Body of pancreas (tissue), 4 donors: ENCODE data around the gene C1orf52. TPM values are rescaled to one million over a fixed set of nuclear protein-coding genes. Genes with fewer than 3 reads are reported as not detected.

ENCODE experiments used
- ATAC-seq: fragments of 150-250 bp; one replicate; pipeline ENCODE4 v1.9.1; 2016
- DNase-seq, 4 donors: peaks; one replicate each; pipeline ENCODE4 v3.0.0-alpha.2; 2019
- H3K27ac ChIP-seq, 4 donors: fragments of 200-600 bp; sonication (generic); 1 replicate in 3 of 4; 2 replicates in 1 of 4; pipeline versions ENCODE4 v1.5.1 to v1.6.1; 2016 to 2019; ENCODE audit warnings: mild to moderate bottlenecking in 1 of 4, mixed read lengths in 1 of 4, moderate library complexity in 1 of 4
- H3K27me3 ChIP-seq, 2 donors: fragments of 200-600 bp; sonication (generic); one replicate each; pipeline ENCODE4 v1.6.0; 2016; ENCODE audit warnings: mild to moderate bottlenecking in 1 of 2
- H3K36me3 ChIP-seq, 2 donors: fragments of 200-600 bp; sonication (generic); replicated peaks in 1 of 2; 2 replicates each; pipeline ENCODE4 v1.5.1; 2016; ENCODE audit warnings: low read depth in 2 of 2; ENCODE audit not compliant: insufficient read depth in 1 of 2
- H3K4me1 ChIP-seq: fragments of 200-600 bp; sonication (generic); one replicate; pipeline ENCODE4 v1.6.0; 2016
- H3K4me3 ChIP-seq, 2 donors: fragments of 200-600 bp; sonication (generic); 1 replicate in 1 of 2; 2 replicates in 1 of 2; pipeline ENCODE4 v1.5.1; 2016 to 2019
- H3K9me3 ChIP-seq, 3 donors: fragments of 200-600 bp; sonication (generic); 1 replicate in 2 of 3; 2 replicates in 1 of 3; pipeline ENCODE4 v1.5.1; 2016
- CTCF ChIP-seq, 7 experiments: fragments of 450-650 bp in 4 of 7; fragments of 200-600 bp in 3 of 7; sonication (generic) in 3 of 7; IDR thresholded peaks; one replicate each; pipeline ENCODE4 v1.5.1; 2016 to 2019; ENCODE audit warnings: antibody characterized with exemption in 7 of 7
- POLR2A ChIP-seq, 3 donors: fragments of 450-650 bp; IDR thresholded peaks; one replicate each; pipeline ENCODE4 v1.6.1; 2016; ENCODE audit warnings: antibody characterized with exemption in 3 of 3, mild to moderate bottlenecking in 2 of 3
- WGBS, 2 donors: methylation state at CpG; one replicate each; pipeline ENCODE4 v1.1.5; 2017; 5-methylcytosine and 5-hydroxymethylcytosine counted together
- intact Hi-C: fragments of 100-400 bp; cut with DNase I; formaldehyde crosslinking; loops from one replicate; pipeline ENCODE4 v1.15.1; 2023
- total RNA-seq, 2 donors: library from RNA; depleted of rRNA; stranded (reverse); fragments of >200 nt; gene quantifications; one replicate each; pipeline ENCODE4 v1.1.0, GENCODE V29; 2016

The C1orf52 gene
- total RNA-seq, 2 donors from 2014 or later, result 6.6 to 20.2 TPM

GRCh38 chr1:85237613-85238012 is 21.8 kb downstream of the C1orf52 start:
- Histone ChIP-seq H3K36me3 (no peaks in the 10 kb centered on the region), H3K4me1 (peaks cover 26% of the 10 kb centered on the region), H3K4me3 (no peak overlapping the region), H3K9me3 (no peaks in the 10 kb centered on the region), H3K27ac (no peak overlapping the region), H3K27me3 (no peaks in the 10 kb centered on the region)
- 61 to 82% methylated on average over 1 of the region's 1 CpG for WGBS, 2 donors
- TF ChIP-seq POLR2A (IDR thresholded peaks at IDR 0.05) (no peak), CTCF (IDR thresholded peaks at IDR 0.05) (no peak)
- DNase-seq (no peak), ATAC-seq (no peak)
- intact Hi-C loops, result no loop called here

- no peak overlapping the region for H3K27ac ChIP-seq
- peaks cover 24% of the 10 kb centered on the region for H3K4me1 ChIP-seq
- H3K27me3 ChIP-seq, result no peaks in the 10 kb centered on the region
- intact Hi-C loops, result no loop called here
- WGBS, 2 donors, result 71 to 72% methylated on average over 8 of the region's 8 CpGs
- TF ChIP-seq CTCF (IDR thresholded peaks at IDR 0.05) (peak in 5 of 7 experiments; percentile 7 to 39 (median 28)), POLR2A (IDR thresholded peaks at IDR 0.05) (no peak)
- H3K4me3 ChIP-seq, result no peak overlapping the region
- DNase-seq, result peak in 1 of 4 donors; percentile 34
- no peaks in the 10 kb centered on the region for H3K9me3 ChIP-seq
- no peaks in the 10 kb centered on the region for H3K36me3 ChIP-seq
- no peak for ATAC-seq
Measured at GRCh38 chr1:85230305-85230977, 29.0 kb downstream of the C1orf52 start.

- intact Hi-C loops, result no loop called here
- Histone ChIP-seq H3K4me3 (no peak overlapping the region), H3K36me3 (no peaks in the 10 kb centered on the region), H3K9me3 (no peaks in the 10 kb centered on the region), H3K27me3 (no peaks in the 10 kb centered on the region), H3K27ac (peak overlapping the region in 1 of 4 donors; percentile 22), H3K4me1 (peaks cover 32% of the 10 kb centered on the region)
- DNase-seq (peak in 3 of 4 donors; percentile 20 to 40 (median 24)), ATAC-seq (peak; percentile 25)
- 31 to 71% methylated on average over 6 of the region's 6 CpGs for WGBS, 2 donors
- TF ChIP-seq CTCF (IDR thresholded peaks at IDR 0.05) (no peak), POLR2A (IDR thresholded peaks at IDR 0.05) (no peak)
Measured at GRCh38 chr1:85229574-85230097, 29.8 kb downstream of the C1orf52 start.

- Histone ChIP-seq H3K4me3 (no peak overlapping the region), H3K27ac (no peak overlapping the region), H3K27me3 (no peaks in the 10 kb centered on the region), H3K36me3 (no peaks in the 10 kb centered on the region), H3K9me3 (no peaks in the 10 kb centered on the region), H3K4me1 (peaks cover 38% of the 10 kb centered on the region)
- intact Hi-C loops, result no loop called here
- 50 to 95% methylated on average over 1 of the region's 1 CpG for WGBS, 2 donors
- TF ChIP-seq CTCF (IDR thresholded peaks at IDR 0.05) (no peak), POLR2A (IDR thresholded peaks at IDR 0.05) (no peak)
- no peak for DNase-seq
- ATAC-seq, result no peak
Measured at GRCh38 chr1:85228972-85229371, 30.5 kb downstream of the C1orf52 start.
